Right atrium auricular region (tissue), 2 donors: ENCODE measurements around the gene SAP25. TPM values are rescaled to one million over a fixed set of nuclear protein-coding genes. Genes with fewer than 3 reads are reported as not detected.

ENCODE experiments used
- DNase-seq: peaks from one replicate; pipeline ENCODE4 v3.0.0-alpha.2; 2019; ENCODE audit warnings: low spot score
- H3K27ac ChIP-seq, 2 donors: fragments of 200-600 bp; sonication (generic); 1 replicate in 1 of 2; 2 replicates in 1 of 2; pipeline ENCODE4 v1.5.1; 2016 to 2019
- H3K27me3 ChIP-seq, 2 donors: fragments of 200-600 bp; sonication (generic); one replicate each; pipeline versions ENCODE4 v1.5.1 to v1.6.0; 2017 to 2019
- H3K36me3 ChIP-seq: fragments of 200-600 bp; sonication (generic); one replicate; pipeline ENCODE4 v1.5.1; 2016
- H3K4me1 ChIP-seq, 2 donors: fragments of 200-600 bp; sonication (generic); one replicate each; pipeline versions ENCODE4 v1.5.1 to v1.6.0; 2017 to 2019
- H3K4me3 ChIP-seq, 2 donors: fragments of 200-600 bp; sonication (generic); 1 replicate in 1 of 2; 2 replicates in 1 of 2; pipeline ENCODE4 v1.5.1; 2017 to 2019; ENCODE audit warnings: mild to moderate bottlenecking in 1 of 2, moderate library complexity in 1 of 2
- H3K9me3 ChIP-seq, 2 donors: fragments of 200-600 bp; sonication (generic); one replicate each; pipeline ENCODE4 v1.5.1; 2019
- CTCF ChIP-seq, 2 donors: fragments of 200-600 bp; sonication (generic); IDR thresholded peaks; one replicate each; pipeline ENCODE4 v1.5.1; 2019; ENCODE audit warnings: antibody characterized with exemption in 2 of 2
- total RNA-seq, 2 donors: library from RNA; depleted of rRNA; stranded (reverse); fragments of >200 nt; gene quantifications; one replicate each; pipeline ENCODE4 v1.1.0, GENCODE V29; 2016

Gene SAP25
- total RNA-seq, 2 donors from 2014 or later: not detected

- TF ChIP-seq CTCF (IDR thresholded peaks at IDR 0.05): no peak
- no peaks in the 10 kb centered on the region for H3K9me3 ChIP-seq
- H3K4me3 ChIP-seq: no peak overlapping the region
- H3K27me3 ChIP-seq: no peaks in the 10 kb centered on the region
- no peak for DNase-seq
- H3K27ac ChIP-seq: no peak overlapping the region
- peaks cover 28% of the 10 kb centered on the region for H3K36me3 ChIP-seq
- H3K4me1 ChIP-seq: peaks cover 0 to 17% of the 10 kb centered on the region in 2 donors
These were observed 1.9 kb downstream of the SAP25 start for GRCh38 chr7:100571829-100572116.

- no peak for DNase-seq
- H3K4me3 ChIP-seq: no peak overlapping the region
- H3K27ac ChIP-seq: no peak overlapping the region
- no peaks in the 10 kb centered on the region for H3K9me3 ChIP-seq
- TF ChIP-seq CTCF (IDR thresholded peaks at IDR 0.05): no peak
- peaks cover 0 to 17% of the 10 kb centered on the region in 2 donors for H3K4me1 ChIP-seq
- no peaks in the 10 kb centered on the region for H3K27me3 ChIP-seq
- peaks cover 22% of the 10 kb centered on the region for H3K36me3 ChIP-seq
These were observed 2.5 kb downstream of the SAP25 start for GRCh38 chr7:100570954-100571828.

- DNase-seq: peak; percentile 72
These were observed 4.5 kb downstream of the SAP25 start for GRCh38 chr7:100568896-100569844.

GRCh38 chr7:100568176-100568895 is 5.4 kb downstream of the SAP25 start:
- H3K36me3 ChIP-seq: no peaks in the 10 kb centered on the region
- H3K4me3 ChIP-seq: no peak overlapping the region
- H3K27ac ChIP-seq: no peak overlapping the region
- no peak for DNase-seq
- no peak for TF ChIP-seq CTCF (IDR thresholded peaks at IDR 0.05)
- H3K27me3 ChIP-seq: no peaks in the 10 kb centered on the region
- H3K9me3 ChIP-seq: no peaks in the 10 kb centered on the region
- H3K4me1 ChIP-seq: peaks cover 0 to 21% of the 10 kb centered on the region in 2 donors

More at GRCh38 chr7:100568896-100569844, 4.5 kb downstream of the SAP25 start:
- no peaks in the 10 kb centered on the region for H3K27me3 ChIP-seq
- no peak overlapping the region for H3K27ac ChIP-seq
- no peaks in the 10 kb centered on the region for H3K9me3 ChIP-seq
- peak; percentile 17 to 46 for TF ChIP-seq CTCF (IDR thresholded peaks at IDR 0.05)
- H3K4me1 ChIP-seq: peaks cover 0 to 18% of the 10 kb centered on the region in 2 donors
- peaks cover 2% of the 10 kb centered on the region for H3K36me3 ChIP-seq
- peak overlapping the region in 1 of 2 donors; percentile 45 for H3K4me3 ChIP-seq

GRCh38 chr7:100567751-100568175 is 5.9 kb downstream of the SAP25 start:
- Histone ChIP-seq H3K4me3 (no peak overlapping the region), H3K36me3 (no peaks in the 10 kb centered on the region), H3K27me3 (no peaks in the 10 kb centered on the region), H3K27ac (no peak overlapping the region), H3K4me1 (peaks cover 0 to 21% of the 10 kb centered on the region in 2 donors), H3K9me3 (no peaks in the 10 kb centered on the region)
- TF ChIP-seq CTCF (IDR thresholded peaks at IDR 0.05): no peak
- DNase-seq: no peak
